ENCODE measurements around the gene SCN2B. TPM values are rescaled to one million over a fixed set of nuclear protein-coding genes. Genes with fewer than 3 reads are reported as not detected.

SCN2B gene
- total RNA-seq, 1 experiment from 2014 or later: not detected

DNA sequence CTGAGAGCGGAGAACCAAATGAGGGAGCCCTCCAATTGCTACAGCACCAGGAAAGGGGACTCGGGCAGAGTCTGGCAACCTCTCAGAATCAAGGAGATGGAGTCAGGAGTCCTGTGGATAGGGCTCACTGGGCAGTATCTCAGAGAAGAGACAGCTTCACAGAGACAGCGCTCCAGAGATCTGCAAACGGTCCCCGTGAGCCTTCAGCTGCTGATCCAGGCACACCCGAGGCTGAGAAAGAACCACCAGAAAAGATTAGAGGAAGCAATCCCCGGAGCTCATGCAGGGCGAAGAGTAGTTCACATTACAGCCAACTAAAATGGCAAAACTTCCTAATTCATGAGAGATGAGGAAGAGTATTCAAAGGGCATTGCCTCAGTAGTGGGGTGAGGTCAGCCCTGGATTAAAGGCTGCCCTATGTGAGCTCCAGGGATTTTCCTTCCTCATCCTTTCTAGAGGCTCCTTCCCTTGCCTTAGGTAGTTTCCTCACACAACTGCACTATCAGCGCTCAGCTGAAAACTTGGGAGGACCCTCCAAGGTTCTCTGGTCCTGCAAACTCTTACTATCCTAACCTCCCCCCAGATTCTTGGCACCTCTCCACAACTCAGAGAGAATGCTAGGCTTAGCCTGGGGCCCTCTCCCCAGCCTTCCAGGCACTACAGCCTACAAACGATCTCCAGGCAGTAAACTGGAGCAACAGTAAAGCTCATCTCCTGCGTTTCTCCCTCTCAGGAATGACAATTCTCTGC, 47.5 kb downstream of the SCN2B start:
- H3K9me3 ChIP-seq (replicated peaks): no peaks in the 10 kb centered on the region
- no peaks in the 10 kb centered on the region for H3K27me3 ChIP-seq
- H3K36me3 ChIP-seq: no peaks in the 10 kb centered on the region
- no peak for DNase-seq
- H3K4me1 ChIP-seq: no peaks in the 10 kb centered on the region
- H3K27ac ChIP-seq: no peak overlapping the region
- H3K4me3 ChIP-seq: no peak overlapping the region

DNA sequence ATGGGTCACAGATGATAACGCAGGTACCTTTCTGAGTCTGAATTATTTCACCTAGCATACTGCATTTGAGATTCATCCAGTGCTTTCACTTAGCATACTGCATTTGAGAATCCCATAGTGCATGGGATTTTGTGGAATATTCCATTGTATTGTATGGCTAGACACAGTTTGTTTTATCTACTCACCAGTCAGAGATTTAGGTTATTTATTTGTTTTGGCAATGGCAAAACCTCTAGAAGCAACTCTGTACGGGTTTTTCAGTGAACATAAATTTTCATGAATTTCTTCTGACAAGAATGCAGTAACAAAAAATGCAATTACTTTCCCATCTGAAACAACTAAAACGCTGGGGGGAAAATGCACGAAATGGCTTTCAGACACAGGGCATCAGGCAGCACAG, 48.1 kb downstream of the SCN2B start:
- no peak for DNase-seq
- no peaks in the 10 kb centered on the region for H3K36me3 ChIP-seq
- H3K9me3 ChIP-seq (replicated peaks): no peaks in the 10 kb centered on the region
- no peak overlapping the region for H3K27ac ChIP-seq
- H3K4me1 ChIP-seq: no peaks in the 10 kb centered on the region
- H3K27me3 ChIP-seq: no peaks in the 10 kb centered on the region
- no peak overlapping the region for H3K4me3 ChIP-seq

DNA sequence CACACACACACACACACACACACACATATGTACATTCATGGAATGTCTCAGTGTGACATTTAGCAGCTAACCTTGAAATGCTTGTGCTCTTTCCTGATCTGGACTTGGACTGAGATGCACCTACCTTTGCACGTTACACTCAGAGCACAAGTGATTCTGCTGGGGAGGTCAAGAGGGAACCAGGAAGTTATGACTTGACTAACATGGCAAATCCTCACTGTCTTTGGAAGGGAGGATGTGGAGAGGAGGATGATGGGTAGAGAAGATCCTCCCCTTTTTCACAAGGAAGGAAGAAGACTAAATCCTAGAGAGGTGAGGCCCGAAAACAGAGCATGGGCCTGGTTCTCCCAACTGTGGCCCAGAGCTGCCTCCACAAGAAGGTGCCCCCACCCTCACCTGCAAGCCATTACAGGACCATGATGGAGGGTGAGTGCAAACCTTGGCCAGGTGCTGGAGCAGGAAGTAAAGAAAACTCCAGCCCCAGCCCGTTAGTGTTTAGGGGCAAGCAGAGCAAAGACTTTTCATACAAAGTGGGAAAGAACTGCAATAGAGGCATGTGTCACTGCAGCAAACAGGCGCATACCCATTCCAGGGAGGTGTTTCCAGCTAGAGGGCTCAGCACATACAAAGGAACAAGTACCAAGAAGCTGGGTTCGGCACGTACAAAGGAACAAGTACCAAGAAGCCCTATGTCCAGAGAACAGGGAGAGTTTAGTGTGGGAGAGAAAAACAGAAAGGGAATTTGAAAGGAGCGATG, 50.2 kb downstream of the SCN2B start:
- no peaks in the 10 kb centered on the region for H3K4me1 ChIP-seq
- no peak overlapping the region for H3K4me3 ChIP-seq
- H3K27me3 ChIP-seq: no peaks in the 10 kb centered on the region
- no peaks in the 10 kb centered on the region for H3K9me3 ChIP-seq (replicated peaks)
- no peak for DNase-seq
- no peaks in the 10 kb centered on the region for H3K36me3 ChIP-seq
- H3K27ac ChIP-seq: no peak overlapping the region

DNA sequence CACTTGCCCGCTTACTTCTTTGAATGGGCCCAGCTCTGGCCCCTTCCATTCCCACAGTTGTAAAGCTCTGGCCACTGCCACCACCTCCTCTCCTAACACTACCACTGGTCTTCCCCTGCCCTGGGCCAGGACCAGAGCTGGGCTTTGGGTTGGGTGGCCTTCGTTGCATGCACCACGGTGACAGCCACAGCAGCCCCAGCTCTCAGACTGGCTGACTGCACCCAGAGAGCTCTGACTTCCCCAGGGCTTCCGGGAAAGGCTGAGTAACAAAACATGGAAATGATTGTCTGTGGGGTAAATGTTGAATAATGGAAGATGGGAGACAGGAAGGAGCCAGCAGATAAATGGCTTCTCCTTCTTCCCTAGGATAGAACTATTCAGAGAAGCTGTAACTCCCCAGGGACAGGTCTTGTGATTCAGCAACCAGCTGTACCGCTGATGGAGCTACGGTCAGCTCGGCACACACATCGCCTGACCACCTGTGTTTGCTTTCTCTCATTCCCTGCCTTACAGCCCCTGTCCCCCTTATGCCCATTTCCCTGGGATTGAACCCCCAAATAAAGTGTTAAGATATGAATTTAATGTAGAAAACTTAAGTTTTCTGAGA, 51.4 kb downstream of the SCN2B start:
- Histone ChIP-seq H3K36me3 (no peaks in the 10 kb centered on the region), H3K4me3 (no peak overlapping the region), H3K27me3 (no peaks in the 10 kb centered on the region), H3K9me3 (replicated peaks) (no peaks in the 10 kb centered on the region), H3K27ac (no peak overlapping the region), H3K4me1 (no peaks in the 10 kb centered on the region)
- DNase-seq: no peak

DNA sequence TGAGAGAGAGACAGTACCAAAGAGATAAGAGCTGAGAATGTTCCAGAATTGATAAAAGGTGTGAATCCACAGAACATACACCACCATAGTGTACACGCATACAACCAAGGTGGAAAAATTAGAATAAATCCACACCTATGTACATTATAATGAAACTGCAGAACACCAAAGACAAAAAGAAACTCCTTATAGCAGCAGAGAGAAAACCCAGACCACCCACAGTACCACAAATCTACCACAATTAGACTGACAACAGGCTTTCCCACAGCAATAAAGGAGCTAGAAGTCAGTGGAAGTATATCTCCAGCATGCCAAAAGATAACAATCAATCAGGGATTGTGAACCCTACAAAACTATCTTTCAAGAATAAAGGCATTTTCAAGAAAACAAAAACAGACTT, 55.6 kb downstream of the SCN2B start:
- Histone ChIP-seq H3K4me3 (no peak overlapping the region), H3K27me3 (no peaks in the 10 kb centered on the region), H3K36me3 (no peaks in the 10 kb centered on the region), H3K27ac (no peak overlapping the region), H3K4me1 (no peaks in the 10 kb centered on the region), H3K9me3 (replicated peaks) (no peaks in the 10 kb centered on the region)
- DNase-seq: no peak

DNA sequence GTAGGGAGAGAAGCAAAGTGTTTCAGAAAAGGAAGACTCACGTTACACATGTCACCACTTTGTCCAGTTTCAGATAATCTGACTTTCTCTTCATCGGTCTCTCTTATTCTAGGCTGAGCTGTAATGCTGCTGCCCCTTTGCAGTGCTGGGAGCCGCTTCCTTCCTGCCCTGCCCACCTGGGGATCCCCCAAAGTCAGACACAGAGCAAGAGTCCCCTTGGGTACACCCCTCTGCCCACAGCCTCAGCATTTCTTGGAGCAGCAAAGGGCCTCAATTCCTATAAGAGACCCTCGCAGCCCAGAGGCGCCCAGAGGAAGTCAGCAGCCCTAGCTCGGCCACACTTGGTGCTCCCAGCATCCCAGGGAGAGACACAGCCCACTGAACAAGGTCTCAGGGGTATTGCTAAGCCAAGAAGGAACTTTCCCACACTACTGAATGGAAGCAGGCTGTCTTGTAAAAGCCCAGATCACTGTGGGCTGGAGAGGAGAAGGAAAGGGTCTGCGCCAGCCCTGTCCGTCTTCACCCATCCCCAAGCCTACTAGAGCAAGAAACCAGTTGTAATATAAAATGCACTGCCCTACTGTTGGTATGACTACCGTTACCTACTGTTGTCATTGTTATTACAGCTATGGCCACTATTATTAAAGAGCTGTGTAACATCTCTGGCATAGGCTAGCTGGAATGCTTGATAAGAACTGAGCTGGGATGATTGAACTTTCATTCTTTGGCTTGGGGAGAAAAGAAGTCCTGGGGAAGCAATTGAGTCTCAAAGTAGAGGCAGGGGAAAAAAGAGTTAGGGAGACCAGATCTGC, 58.4 kb downstream of the SCN2B start:
- no peak overlapping the region for H3K27ac ChIP-seq
- H3K9me3 ChIP-seq (replicated peaks): no peaks in the 10 kb centered on the region
- no peaks in the 10 kb centered on the region for H3K4me1 ChIP-seq
- DNase-seq: no peak
- no peak overlapping the region for H3K4me3 ChIP-seq
- H3K27me3 ChIP-seq: no peaks in the 10 kb centered on the region
- H3K36me3 ChIP-seq: no peaks in the 10 kb centered on the region

DNA sequence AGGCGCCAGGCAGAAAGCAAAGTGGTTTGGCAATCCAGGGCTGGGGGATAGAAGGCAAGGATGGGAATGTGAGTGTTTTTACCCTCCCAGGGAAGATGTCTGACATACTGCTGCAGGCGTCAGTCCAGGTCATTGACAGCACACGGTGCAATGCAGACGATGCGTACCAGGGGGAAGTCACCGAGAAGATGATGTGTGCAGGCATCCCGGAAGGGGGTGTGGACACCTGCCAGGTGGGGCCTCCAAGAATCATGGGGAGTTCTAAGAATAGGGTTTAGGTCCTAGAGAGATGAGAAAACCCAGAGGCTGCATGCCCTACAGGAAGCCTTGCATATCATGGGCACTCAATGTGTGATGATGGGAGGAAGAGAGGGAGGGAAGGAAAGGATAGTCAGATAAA, 61.4 kb downstream of the SCN2B start:
- H3K27me3 ChIP-seq: no peaks in the 10 kb centered on the region
- no peak for DNase-seq
- no peaks in the 10 kb centered on the region for H3K9me3 ChIP-seq (replicated peaks)
- no peaks in the 10 kb centered on the region for H3K36me3 ChIP-seq
- no peak overlapping the region for H3K27ac ChIP-seq
- H3K4me1 ChIP-seq: no peaks in the 10 kb centered on the region
- no peak overlapping the region for H3K4me3 ChIP-seq

DNA sequence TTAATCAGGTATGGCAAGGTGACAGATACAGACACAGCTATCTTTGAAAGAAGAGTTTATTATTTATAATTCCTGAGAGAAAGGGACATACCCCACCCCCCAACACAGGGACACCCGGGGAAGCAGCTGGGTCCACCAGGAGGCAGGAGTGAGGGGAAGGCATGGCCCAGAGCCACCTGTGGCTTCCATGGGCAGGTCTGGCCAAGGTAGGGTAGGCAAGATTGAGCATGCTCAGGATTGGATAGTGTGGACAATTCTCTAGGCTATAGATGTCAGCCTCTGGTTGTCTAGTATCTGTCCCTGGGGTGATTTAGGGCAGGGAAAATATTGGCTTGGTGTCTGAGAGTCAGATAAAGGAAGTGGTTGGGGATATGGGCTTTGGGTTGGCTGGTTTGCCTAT, 62.2 kb downstream of the SCN2B start:
- H3K27me3 ChIP-seq: no peaks in the 10 kb centered on the region
- no peaks in the 10 kb centered on the region for H3K9me3 ChIP-seq (replicated peaks)
- no peak overlapping the region for H3K4me3 ChIP-seq
- no peak for DNase-seq
- no peaks in the 10 kb centered on the region for H3K4me1 ChIP-seq
- no peak overlapping the region for H3K27ac ChIP-seq
- H3K36me3 ChIP-seq: no peaks in the 10 kb centered on the region

DNA sequence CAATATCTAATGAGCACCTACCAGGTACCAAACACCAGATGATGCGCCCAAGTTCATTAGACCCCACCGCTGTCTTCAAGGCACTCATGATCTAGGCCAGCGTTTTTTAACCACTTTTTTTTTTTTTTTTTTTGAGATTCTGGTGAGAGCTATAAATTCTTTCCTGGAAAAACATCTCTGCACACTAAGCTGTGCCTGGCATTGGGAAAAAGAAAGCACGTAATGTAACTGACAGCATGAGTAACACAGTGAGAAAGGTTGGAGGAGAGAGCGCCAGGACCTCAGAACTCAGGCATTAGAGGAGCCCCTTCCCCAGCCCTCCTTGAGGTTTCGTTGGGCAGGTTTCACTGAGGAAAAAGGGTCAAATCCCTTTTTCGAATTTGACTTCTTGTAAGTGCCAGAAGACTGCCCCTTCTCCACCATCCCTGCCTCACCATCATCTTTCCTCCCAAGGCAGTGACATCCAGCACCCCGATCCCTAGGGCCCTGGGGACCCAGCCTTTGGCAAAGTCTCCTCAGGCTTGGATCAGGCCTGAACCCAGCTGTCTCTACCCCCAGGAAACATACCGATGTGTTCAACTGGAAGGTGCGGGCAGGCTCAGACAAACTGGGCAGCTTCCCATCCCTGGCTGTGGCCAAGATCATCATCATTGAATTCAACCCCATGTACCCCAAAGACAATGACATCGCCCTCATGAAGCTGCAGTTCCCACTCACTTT, 63.6 kb downstream of the SCN2B start:
- H3K9me3 ChIP-seq (replicated peaks): no peaks in the 10 kb centered on the region
- H3K4me3 ChIP-seq: no peak overlapping the region
- no peak overlapping the region for H3K27ac ChIP-seq
- no peak for DNase-seq
- H3K4me1 ChIP-seq: no peaks in the 10 kb centered on the region
- no peaks in the 10 kb centered on the region for H3K36me3 ChIP-seq
- H3K27me3 ChIP-seq: no peaks in the 10 kb centered on the region

Other genes with a start within 250 kb of the SCN2B start
- gene TMPRSS13, start 247.2 kb downstream of the SCN2B start, total RNA-seq (2014; rRNA removed; shearing (Covaris generic)): not detected in 2 replicates
- not detected in 2 replicates for gene IL10RA, start 190.2 kb downstream of the SCN2B start, total RNA-seq (2014; rRNA removed; shearing (Covaris generic))
- gene TMPRSS4, start 99.6 kb downstream of the SCN2B start, total RNA-seq (2014; rRNA removed; shearing (Covaris generic)): not detected in 2 replicates
- gene SMIM35, start 89.7 kb downstream of the SCN2B start, total RNA-seq (2014; rRNA removed; shearing (Covaris generic)): not detected in 2 replicates
- gene SCN4B, start 23.8 kb downstream of the SCN2B start, total RNA-seq (2014; rRNA removed; shearing (Covaris generic)): not detected in 2 replicates
- gene JAML, start 48.4 kb upstream of the SCN2B start, total RNA-seq (2014; rRNA removed; shearing (Covaris generic)): not detected in 2 replicates
- gene MPZL3, start 75.7 kb upstream of the SCN2B start, total RNA-seq (2014; rRNA removed; shearing (Covaris generic)): 0.10 and 0.12 TPM in 2 replicates
- gene MPZL2, start 87.7 kb upstream of the SCN2B start, total RNA-seq (2014; rRNA removed; shearing (Covaris generic)): not detected in 2 replicates
- not detected in 2 replicates for gene CD3E, start 128.1 kb upstream of the SCN2B start, total RNA-seq (2014; rRNA removed; shearing (Covaris generic))
- not detected in 2 replicates for gene CD3D, start 166.1 kb upstream of the SCN2B start, total RNA-seq (2014; rRNA removed; shearing (Covaris generic))
- not detected in 2 replicates for gene CD3G, start 167.7 kb upstream of the SCN2B start, total RNA-seq (2014; rRNA removed; shearing (Covaris generic))
- 32.8 and 34.7 TPM in 2 replicates for gene UBE4A, start 183.0 kb upstream of the SCN2B start, total RNA-seq (2014; rRNA removed; shearing (Covaris generic))
- gene ATP5MG, start 225.0 kb upstream of the SCN2B start, total RNA-seq (2014; rRNA removed; shearing (Covaris generic)): 165 and 191 TPM in 2 replicates